CD4-positive, alpha-beta T cell treated with Interleukin-6 at 100 ng/mL for 8 hours (primary cell): Measurements from ENCODE around the gene PBX2.
"Not testable (repeated sequence)": the region's sequence is repeated elsewhere in the genome, so short reads cannot be mapped to it uniquely, and the experiment has no call there.

Experiments
- DNase-seq: peaks from one replicate; pipeline ENCODE4 v3.0.0-alpha.2; 2020; ENCODE audit warnings: mixed read lengths, low spot score

The PBX2 gene

DNA sequence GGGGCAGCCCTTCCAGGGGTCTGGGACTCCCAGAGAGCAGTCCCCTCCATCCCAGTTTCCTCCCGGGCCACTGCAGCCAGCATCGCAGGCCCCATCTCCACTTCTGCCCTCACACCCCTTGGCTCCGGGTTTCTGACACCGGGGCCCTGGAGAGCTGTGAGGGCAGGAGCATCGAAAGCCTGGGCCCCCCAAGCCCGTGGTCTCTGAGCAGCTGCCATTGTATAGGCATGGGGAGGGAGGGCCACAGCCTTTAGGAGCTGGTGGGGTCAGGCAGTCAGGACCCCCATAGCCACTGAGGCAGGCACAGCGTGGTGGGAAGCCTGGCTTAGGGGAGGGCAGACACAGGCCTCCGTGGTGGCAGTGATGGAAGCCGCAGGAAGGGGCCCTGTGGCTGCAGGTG is 12.2 kb upstream of the PBX2 start:
- DNase-seq: no peak

DNA sequence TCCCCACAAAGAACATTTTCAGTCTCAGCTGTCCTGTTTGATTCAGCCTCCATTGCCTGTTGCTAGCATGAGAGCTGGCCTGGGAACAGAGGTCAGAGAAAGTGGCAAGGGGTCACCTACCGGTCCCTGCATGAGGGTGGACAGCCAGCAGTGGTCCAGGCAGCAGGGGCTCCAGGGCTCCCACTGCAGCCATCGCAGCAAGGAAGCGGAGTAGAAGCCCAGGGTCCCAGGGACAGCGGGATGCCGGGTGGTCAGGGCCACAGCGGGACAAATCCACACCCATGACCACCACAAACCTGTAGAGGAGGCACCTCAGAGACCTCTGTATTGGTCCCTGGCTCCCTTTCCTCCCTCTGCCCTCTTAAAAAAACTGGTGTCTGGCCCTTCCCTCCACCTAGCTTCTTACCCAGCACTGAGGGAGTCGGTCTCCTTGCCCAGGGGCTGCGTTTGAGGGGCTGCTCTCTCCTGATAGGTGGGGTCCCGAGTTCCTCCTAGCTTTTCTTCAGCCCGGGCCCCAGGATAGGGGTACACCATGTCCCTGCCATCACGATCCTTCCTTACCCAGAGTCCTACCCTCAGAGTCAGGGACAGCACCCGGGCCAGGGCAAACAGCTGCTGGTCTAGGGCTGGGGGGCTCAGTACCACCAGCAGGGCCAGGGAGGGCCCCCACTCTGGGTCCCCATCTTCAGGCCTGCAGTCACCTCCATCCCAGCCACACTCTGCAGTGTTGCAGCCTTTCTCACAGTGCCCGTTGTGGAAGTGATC is 10.9 kb upstream of the PBX2 start:
- no peak for DNase-seq

DNA sequence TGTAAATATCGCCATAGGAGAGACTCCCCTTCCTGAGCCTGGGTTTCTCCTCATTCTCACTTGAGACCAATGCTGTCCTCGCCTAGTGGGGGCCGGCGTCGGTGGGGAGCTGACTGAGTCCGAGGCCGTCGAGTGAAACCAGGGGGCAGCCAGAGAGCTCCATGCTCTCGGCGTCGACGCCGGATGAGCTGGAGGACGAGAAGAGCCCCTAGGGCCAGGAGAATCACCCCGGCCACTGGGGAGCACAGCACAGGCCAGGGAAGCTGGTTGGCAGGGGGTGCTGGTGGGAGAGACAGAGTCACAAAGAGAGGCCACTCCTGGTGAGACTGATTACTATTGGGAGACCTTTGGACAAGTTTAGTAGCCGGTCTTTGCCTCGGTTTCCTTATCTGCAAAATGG is 8.9 kb upstream of the PBX2 start:
- no peak for DNase-seq

DNA sequence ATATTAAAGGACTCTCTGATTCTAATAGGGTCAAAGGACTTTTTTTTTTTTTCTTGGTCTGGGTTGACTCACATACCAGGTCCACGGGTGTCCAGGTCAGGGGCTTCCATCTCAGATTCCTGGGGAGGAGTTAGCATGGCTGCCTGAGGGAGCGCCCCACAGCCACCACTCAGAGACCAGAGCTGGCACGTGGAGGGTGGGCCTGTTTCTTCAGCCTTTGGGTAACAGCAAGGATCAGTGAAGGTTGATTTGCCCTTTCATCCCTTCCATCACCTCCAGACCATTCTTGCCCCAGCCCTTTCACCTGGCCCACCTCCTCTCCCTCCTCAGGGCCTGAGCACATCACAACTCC is 8.3 kb upstream of the PBX2 start:
- no peak for DNase-seq

DNA sequence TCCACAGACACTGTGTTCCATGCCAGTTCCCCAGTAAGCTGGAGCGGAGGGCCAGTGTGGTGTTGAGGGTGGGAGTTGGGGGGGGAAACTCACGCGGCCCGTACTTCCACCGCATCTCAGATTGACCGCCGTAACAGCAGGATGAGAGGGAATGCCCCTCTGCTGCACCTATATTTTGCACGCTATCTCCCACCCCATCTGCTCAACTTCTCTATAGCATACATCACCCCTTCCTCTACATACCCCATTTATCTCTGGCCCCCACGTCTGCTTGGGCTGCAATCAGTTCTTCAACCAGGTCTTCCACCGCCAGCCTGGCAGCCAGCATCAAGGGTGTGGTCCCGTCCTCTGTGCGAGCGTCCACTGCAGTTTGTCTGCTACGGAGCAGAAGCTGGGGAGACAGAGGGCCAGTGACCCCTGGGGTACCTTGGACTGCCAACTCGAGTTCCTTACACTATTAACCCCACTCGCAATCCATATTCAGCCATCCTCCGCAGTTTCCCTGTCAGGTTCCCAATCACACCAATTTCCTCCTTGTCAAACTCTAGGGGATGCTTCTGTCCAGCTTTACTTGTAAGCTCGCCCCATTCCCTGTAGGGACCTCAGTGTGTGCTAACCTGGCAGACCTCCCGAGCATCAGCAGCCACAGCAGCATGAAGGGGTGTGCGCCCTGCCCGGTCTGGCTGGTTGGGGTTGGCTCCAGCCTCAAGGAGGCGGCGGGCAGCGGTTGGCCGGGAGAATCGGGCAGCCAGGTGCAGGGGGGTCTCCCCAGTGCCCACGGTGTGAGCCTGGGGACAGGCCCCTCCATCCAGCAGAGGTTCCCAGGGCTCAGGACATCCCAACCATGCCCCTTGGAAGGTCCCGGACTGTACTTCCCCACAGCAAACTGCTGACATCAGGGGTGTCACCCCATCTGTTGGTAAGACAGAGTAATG is 6.9 kb upstream of the PBX2 start:
- no peak for DNase-seq

DNA sequence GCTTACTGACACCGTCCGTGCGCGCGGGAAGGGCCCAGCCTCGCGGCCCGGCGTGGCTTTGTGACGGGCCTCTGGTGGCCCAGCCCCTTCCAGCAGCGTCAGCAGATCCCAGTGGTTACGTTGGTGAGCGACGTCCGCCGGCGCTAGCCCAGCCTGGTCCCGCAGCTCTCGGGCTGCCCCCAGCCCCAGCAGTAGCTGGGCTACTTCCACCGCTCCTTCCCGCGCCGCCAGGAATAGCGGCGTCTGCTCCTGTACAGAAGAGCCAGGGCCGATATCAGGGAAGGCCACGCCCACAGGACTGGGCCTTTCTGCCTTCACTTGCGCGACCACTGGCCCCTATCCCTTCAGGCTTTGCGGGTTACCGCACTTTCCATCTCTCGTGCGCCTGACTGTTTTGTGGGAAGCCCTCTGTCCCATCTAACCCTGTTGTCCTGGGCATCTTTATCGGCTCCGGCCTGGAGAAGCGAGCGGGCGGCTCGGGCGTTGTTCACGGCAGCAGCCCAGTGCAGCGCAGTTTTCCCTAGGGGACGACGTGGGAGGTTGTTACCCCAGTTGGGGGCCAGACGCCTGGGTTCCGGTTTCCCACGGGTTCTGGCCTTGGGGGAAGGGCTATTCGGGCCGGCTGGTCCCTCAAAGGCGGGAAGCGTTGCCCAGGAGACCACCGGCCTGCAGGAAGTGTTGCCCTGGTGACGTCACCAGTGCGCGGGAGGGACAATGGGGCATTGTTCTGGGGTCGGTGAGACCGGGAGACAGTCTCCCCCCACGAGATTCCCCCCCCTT is 6.1 kb upstream of the PBX2 start:
- peak; percentile 46 for DNase-seq

DNA sequence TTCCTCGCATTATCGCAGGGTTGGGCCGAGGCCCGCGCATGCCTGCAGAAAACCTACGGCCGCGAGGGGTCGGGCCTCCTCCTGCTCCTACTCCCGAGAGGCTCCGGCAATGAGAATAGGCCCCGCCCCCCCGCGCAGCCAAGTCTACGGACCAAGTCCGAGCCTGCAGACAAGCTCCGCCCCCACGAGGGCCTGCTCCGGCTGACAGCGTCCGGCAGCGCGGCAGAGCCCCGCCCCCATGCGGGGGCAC is 5.6 kb upstream of the PBX2 start:
- DNase-seq: peak; percentile 100

DNA sequence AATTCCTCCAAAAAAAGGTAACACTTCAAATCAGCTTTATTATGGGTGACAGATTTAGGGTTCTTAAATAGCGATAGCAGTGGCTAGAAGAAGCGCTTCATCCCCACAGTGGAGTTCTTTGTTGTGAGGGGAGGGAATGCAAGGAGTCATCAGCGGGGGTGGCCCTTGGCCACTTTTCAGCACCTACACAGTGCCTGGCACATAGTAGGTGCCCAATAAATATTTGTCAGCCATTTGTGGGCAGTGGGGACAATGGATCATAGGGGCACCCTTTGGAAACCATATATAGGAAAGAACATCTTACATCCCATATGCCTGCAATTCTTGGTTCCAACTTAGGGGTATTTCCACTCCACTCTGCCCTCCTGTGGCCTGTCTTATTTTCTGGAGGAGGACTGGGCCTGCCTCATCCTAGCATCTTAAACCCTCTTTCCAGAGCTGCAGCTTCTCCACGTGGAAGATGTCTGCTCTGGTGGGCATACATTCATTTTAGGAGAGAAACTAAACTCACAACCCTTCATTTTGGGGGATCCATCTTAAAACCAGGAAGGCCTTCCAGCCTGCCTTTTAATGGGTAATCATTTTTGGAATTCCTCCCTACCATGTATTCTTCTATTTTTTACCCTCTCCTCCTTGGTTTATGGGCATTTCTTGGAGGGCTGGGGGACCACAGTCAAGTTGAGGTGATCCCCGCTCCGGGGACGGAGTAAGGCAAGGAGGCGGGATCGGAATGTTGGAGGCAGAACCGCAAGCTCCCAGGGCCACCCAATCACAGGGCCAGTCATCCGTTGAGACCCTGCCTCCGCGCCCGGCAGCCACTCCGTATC is 5.0 kb upstream of the PBX2 start:
- DNase-seq: no peak

DNA sequence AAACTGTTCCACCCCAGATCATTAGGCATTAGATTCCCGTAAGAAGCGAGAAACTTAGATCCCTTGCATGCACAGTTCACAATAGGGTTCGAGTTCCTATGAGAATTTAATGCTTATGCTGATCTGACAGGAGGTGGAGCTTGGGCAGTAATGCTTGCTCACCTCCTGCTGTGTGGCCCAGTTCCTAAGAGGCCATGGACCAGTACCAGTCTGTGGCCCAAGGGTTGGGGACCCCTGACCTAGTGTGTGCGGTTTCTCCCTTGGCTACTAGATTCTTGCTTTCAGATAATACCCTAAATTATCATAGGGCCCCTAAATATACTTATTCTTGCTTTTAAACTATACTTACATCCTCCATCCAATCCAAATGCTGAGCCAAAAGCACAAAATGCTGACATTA is 4.4 kb upstream of the PBX2 start:
- no peak for DNase-seq

DNA sequence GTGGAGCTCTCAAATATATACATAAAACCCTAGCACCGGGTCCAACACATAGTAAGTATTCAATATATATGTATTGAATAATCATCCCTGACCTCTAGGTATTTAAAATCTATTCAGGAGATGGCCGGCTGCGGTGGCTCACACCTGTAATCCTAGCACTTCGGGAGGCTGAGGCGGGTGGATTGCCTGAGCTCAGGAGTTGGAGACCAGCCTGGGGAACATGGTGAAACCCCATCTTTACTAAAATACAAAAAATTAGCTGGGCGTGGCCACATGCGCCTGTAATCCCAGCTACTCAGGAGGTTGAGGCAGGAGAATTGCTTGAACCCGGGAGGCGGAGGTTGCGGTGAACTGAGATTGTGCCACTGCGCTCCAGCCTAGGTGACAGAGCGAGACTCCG is 3.1 kb upstream of the PBX2 start:
- not testable (repeated sequence) for DNase-seq

DNA sequence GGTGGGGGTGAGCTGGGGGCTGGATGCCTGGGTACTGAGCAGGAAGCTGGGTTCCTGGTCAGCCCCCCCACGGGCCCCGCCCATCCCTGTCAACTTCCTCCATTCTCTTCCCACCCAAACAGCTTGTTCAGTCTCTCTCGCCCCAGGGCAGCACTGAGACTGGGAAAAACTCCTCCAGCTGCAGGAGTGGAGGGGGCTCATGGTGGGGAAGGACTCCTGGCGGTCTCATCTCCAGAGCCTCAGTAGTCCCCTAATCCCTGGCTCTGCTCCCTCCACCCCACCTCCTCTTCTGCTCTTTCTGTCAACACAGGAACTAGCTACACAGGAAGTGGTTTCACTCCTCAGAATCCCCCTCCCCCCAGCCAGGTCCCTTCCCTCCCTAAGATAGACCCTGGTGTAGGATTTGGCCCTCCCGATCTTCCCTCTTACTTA is 2.6 kb upstream of the PBX2 start, which contains the start of gene GPSM3:
Gene GPSM3 (minus strand): TSS at position 36 of the 432 bp plus-strand sequence. CDS start 130 bp downstream, outside the sequence.
- peak; percentile 66 for DNase-seq

DNA sequence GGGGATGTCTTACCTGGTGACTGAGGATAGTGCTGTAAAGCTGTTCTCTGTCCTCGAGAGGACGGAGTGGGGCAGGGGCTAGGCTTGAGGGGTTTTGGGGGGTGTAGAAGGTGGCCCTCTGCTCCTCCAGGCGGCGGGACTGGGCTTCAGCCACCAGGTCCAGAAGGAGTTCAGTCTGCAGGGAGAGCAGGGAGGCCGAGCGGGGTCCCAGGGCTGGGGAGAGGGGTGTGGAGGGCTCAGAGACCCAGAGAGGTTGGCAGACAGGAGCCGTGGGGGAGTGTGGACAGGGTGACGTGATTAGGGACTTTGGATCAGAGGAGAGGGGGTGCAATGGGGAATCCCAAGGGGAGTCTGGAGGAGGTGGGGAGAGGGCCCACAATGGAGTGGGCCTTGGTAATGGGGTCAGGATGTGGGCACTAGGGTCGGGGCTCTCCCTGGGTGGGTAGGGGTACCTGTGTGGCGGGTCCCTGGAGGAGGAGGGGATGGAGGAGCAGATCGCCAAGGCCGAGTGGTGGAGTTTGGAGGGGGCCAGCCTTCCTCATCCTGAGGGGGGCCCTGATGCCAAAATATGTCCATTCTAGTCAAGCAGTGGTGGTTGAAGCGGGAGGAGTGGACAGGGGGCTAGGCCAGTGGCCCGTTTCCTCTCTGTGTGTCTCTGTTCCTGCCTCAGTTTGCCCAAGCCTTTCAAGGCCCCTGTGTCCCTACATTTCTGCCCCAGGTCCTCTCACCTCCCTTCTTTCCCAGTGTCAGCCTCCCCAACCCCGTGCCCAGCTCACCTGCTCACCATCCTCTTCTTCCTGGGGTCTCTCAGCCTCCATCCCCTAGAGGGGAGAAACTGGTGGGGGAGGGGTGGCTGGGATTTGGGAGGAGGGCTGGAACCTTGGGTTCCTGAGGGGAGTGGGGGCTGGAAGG is 1.9 kb upstream of the PBX2 start:
- no peak for DNase-seq

DNA sequence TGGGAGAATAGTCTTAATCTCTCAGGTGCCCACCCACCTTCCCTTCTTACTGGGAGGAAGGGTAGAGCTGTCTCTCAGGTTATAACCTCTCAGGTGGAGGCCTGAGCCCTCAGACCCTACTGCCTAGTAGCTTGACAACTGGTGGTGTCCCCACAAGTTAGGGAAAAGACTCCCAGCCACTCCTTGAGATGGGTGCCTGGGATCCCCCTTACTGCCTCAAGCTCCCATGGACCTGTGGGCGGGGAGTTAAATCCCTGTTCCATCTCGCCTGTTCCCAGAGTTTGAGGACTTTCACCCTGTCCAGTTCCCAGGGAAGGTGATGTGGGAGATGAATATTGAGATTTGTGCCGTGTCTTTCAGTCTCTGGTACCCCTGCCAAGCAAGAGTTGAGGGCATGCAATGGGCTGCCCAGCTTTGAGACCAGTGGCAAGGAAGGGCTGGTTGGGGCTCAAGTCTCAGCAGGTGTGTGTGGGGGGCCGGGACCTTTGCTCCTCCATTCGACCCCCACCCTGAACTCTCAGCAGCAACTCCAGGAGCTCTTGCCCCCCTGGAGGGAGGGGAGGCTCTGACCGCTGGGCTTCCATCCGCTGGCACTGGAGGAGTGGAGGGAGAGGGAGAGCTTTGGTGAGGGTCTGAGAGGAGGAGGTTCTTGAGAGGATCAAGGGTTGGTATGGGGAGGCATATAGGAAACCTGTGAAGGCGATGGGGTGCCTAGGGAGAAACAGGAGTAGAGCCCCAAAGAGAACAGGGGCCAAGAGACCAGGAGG is 1.1 kb upstream of the PBX2 start:
- DNase-seq: no peak

DNA sequence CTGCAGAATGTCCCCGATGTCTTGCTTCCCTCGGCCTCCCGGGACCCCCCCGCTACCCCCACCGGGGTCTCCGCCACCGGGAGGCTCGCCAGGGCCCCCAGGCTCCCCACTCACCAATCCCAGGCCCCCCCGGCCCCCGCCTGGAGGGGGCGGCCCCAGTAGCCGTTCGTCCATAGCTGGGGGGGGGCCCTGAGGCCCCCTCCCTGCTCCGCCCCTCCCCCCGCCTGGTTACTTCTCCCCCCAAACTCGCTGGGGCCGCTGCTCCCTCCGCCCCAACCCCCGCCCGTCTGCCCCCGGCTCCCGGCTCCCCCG is 304 bp downstream of the PBX2 start:
- no peak for DNase-seq

DNA sequence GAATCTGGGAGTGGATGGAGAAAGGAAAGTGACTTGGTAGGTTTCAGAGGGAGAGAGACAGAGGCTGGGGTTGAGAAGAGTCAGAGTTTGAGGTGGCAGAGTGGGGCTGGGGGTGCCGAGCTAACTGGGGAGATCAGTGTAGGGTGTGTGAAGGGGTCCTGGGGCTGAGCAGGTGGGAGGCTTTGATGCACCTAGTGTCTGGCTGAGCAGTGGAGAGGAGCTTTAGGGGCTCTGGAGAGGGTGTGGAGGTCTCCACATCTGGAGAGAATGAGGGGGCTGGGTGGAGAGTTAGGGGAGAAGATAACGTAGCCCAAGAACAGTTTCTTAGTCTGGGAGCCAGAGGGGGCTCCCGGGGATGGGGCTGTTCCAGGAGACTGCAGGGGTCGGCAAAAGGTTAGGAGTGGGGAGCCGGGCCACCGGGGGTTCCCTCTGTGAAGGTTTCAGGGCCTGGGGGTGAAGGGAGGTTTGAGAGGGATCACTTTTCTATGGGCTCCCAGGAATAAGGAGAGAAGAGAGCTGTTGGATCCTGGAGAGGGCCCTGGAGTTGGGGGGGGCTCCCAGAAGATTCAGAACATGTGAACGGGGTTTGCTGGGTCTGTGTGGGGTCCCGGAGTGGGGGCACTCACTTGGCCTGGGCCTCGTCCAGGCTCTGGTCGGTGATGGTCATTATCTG is 797 bp downstream of the PBX2 start:
- DNase-seq: no peak

DNA sequence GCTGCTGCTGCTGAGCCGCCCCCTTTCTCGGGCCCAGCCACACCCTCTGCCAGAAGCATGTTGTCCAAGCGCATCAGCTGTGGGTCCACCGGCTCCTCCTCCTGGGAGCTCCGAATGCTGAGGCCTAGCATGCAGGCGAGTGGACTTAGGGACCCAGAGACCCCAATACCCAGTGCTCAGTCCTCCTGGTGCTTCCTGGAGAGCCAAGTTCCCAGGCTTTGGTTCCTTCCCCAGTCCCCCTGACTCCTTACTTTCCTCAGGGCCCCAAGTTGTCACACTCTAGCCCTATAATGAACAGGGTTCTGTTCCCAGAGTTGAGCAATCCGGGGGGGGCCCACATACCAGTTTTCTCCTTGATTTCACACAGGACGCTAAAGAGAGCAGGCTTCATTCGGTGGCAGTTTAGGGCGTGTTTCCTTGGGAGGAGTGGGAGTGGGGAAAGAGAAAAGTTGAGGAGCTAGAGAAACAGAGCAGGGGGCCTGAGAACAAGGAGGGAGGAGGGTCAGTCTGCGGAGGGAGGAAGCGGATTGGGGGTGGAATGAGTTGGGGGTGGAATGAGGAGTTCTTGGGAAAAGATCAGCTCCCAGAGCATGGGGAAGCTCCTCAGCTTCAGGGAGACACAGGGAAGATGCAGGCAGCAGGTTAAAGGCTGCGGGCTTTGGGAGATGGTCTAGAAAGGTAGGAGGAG is 1.5 kb downstream of the PBX2 start:
- DNase-seq: no peak

DNA sequence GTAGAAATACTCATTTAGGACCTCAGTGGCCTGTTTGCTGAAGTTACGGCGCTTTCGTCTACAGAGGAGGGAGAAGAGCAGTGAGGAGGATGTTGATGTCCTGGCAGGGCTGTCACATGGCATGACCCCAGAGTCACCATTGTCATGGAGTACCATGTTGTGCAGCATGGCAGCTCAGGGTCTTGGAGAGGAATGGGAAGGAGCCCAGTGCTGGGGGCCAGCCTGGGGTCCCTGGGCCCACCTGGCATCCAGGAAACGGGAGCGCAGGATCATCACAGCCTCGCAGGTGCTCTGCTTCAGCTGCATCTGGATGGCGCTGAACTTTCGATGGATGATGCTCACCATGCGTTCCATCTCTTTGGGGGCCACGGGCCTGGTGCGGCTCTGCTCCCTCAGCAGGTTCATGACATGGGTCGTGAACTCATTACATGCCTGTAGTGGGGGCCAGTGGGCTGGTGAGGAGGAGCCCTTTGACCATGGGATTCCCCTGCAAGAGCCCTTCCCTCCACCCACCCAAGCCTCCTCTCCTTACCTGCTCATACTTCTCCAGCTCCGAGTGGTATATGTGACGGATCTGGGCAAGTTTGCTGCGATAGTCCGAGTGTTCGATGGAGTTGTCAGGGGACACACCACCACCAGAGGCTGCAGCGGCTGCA is 2.1 kb downstream of the PBX2 start:
- not testable (repeated sequence) for DNase-seq

DNA sequence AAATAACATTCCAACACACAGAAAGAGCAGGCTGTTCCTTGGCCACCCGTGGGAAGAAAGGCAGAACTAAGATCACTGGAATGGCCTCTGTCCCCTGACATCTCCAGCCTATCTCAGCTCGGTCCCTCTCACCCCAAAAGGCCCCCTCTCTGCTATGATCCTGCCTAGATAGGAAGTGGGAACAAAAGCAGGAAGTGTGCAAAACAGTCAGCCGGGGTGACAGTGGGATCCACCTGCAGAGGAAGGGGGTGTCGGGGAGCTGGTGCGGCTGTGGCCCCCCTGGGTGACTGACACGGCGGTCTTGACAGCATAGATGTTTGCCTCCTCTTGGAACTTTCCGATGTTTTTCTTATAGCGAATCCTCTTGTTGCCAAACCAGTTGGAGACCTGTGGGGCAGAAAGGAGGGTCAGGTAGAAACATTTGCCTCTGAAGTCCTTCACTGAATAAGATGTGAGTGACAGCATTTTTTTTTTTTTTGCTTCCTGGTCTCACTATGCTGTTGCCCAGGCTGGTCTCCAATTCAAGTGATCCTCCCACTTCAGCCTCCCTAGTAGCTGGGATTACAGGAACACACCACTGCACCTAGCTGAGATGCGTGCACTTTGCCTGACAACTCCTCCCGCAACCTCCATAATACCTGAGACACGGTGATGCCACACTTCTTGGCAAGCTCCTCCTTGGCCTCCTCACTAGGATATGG is 2.8 kb downstream of the PBX2 start:
- DNase-seq: no peak
